HepG2 (cell line): Measurements from ENCODE around the gene KRT40. TPM values are rescaled to one million over a fixed set of nuclear protein-coding genes. Genes with fewer than 3 reads are reported as not detected.

Experiments
- ASH2L ChIP-seq: fragments of 300-600, 200-600 bp; sonication (generic); IDR thresholded peaks from 2 replicates; pipeline ENCODE4 v1.7.0; 2017; ENCODE audit warnings: low read depth, mild to moderate bottlenecking, moderate library complexity, mixed read lengths, low read length; ENCODE audit not compliant: insufficient read length
- ATF7 ChIP-seq, 2 experiments: fragments of 450-650 bp in 1 of 2; sonication (generic) in 1 of 2; formaldehyde crosslinking in 1 of 2; IDR thresholded peaks; 2 replicates each; pipeline versions ENCODE4 v1.4.0 to v1.6.1; 2016 to 2020; ENCODE audit warnings: antibody characterized with exemption in 1 of 2, mild to moderate bottlenecking in 1 of 2, missing genetic modification reagents in 1 of 2
- DDIT3 ChIP-seq: sonication (generic); formaldehyde crosslinking; IDR thresholded peaks from 2 replicates; pipeline ENCODE4 v1.4.0; 2020; ENCODE audit warnings: mild to moderate bottlenecking, missing genetic modification reagents
- ELF1 ChIP-seq: sonication (generic); formaldehyde crosslinking; IDR thresholded peaks from 2 replicates; pipeline ENCODE4 v1.4.0; 2020; ENCODE audit warnings: missing genetic modification reagents
- GABPB1 ChIP-seq: IDR thresholded peaks from 2 replicates; pipeline ENCODE4 v1.6.1; 2016; ENCODE audit warnings: mild to moderate bottlenecking, missing genetic modification reagents, moderate library complexity, missing compliant biosample characterization
- IKZF1 ChIP-seq: fragments of 450-650 bp; IDR thresholded peaks from 2 replicates; pipeline ENCODE4 v1.7.1; 2016
- KDM2A ChIP-seq: sonication (generic); formaldehyde crosslinking; IDR thresholded peaks from 2 replicates; pipeline ENCODE4 v1.4.0; 2020; ENCODE audit warnings: low read depth, missing genetic modification reagents, borderline replicate concordance
- MEIS1 ChIP-seq: sonication (generic); formaldehyde crosslinking; IDR thresholded peaks from 2 replicates; pipeline ENCODE4 v1.9.0; 2021; ENCODE audit warnings: mild to moderate bottlenecking, missing genetic modification reagents, moderate library complexity, borderline replicate concordance
- NBN ChIP-seq: fragments of 450-650 bp; conservative IDR thresholded peaks from 2 replicates; pipeline ENCODE4 v1.6.1; 2017
- PBX2 ChIP-seq: IDR thresholded peaks from 2 replicates; pipeline ENCODE4 v1.6.1; 2016; ENCODE audit warnings: control low read depth
- PHF20 ChIP-seq: sonication (generic); formaldehyde crosslinking; IDR thresholded peaks from 2 replicates; pipeline ENCODE4 v1.5.0; 2020; ENCODE audit warnings: mild to moderate bottlenecking, missing genetic modification reagents
- RFX1 ChIP-seq: fragments of 450-650 bp; IDR thresholded peaks from 2 replicates; pipeline ENCODE4 v1.6.1; 2017
- SIX4 ChIP-seq: sonication (generic); formaldehyde crosslinking; IDR thresholded peaks from 2 replicates; pipeline ENCODE4 v1.4.0; 2020; ENCODE audit warnings: missing genetic modification reagents
- SNAPC2 ChIP-seq: sonication (generic); formaldehyde crosslinking; IDR thresholded peaks from 2 replicates; pipeline ENCODE4 v1.8.1; 2022; ENCODE audit warnings: mild to moderate bottlenecking, missing genetic modification reagents
- UBTF ChIP-seq: sonication (generic); formaldehyde crosslinking; IDR thresholded peaks from 2 replicates; pipeline ENCODE4 v1.4.0; 2020; ENCODE audit warnings: mild to moderate bottlenecking, missing genetic modification reagents
- ZNF160 ChIP-seq: sonication (generic); formaldehyde crosslinking; IDR thresholded peaks from 2 replicates; pipeline ENCODE4 v1.8.0; 2022; ENCODE audit warnings: mild to moderate bottlenecking, inconsistent platforms, missing genetic modification reagents
- ZNF564 ChIP-seq: sonication (generic); formaldehyde crosslinking; IDR thresholded peaks from 2 replicates; pipeline ENCODE4 v1.8.1; 2023; ENCODE audit warnings: mild to moderate bottlenecking, missing genetic modification reagents
- ZNF574 ChIP-seq: sonication (generic); formaldehyde crosslinking; IDR thresholded peaks from 2 replicates; pipeline ENCODE4 v1.4.0; 2020; ENCODE audit warnings: missing genetic modification reagents
- ZNF652 ChIP-seq: IDR thresholded peaks from 2 replicates; pipeline ENCODE4 v1.6.1; 2016; ENCODE audit warnings: low read depth, borderline replicate concordance
- ZNF770 ChIP-seq: sonication (generic); formaldehyde crosslinking; IDR thresholded peaks from 2 replicates; pipeline ENCODE4 v1.5.0; 2020; ENCODE audit warnings: mild to moderate bottlenecking, missing genetic modification reagents
- ZNF773 ChIP-seq: sonication (generic); formaldehyde crosslinking; IDR thresholded peaks from 2 replicates; pipeline ENCODE4 v1.4.0; 2020; ENCODE audit warnings: missing genetic modification reagents, borderline replicate concordance
- polyA plus RNA-seq, 8 experiments: library from polyadenylated mRNA; depleted of rRNA in 3 of 8; stranded (reverse) in 7 of 8; unstranded in 1 of 8; fragments of >200 nt; fragmentation: Illumina TruSeq in 4 of 8; extraction: Trizol in 4 of 8; gene quantifications; 2 replicates each; pipeline versions ENCODE4 v1.2.1 to v1.2.3, GENCODE V29; 2011 to 2016; ENCODE audit warnings: low read depth in 4 of 8, missing spikeins in 1 of 8, mixed read lengths in 1 of 8; ENCODE audit not compliant: insufficient read depth in 1 of 8
- total RNA-seq, 5 experiments: library from RNA; depleted of rRNA; stranded (reverse); fragments of >200 nt; fragmentation: Illumina TruSeq; extraction: Trizol; gene quantifications; 2 replicates each; pipeline ENCODE4 v1.2.3, GENCODE V29; 2016; ENCODE audit warnings: low read depth in 1 of 5

Gene KRT40
- total and polyA plus RNA-seq, 2 of the 13 experiments (the other 11 are each of a cell fraction or from before 2014, with no cell fraction given) = not detected

- TF ChIP-seq ZNF773 (no peak), SIX4 (CRISPR knock-in tag) (peak; percentile 98), UBTF (CRISPR knock-in tag) (peak; percentile 66), PBX2 (CRISPR knock-in tag) (peak; percentile 82), NBN (no peak), IKZF1 (no peak), ZNF770 (no peak), PHF20 (no peak), SNAPC2 (CRISPR knock-in tag) (no peak), MEIS1 (CRISPR knock-in tag) (peak; percentile 98), ELF1 (CRISPR knock-in tag) (peak; percentile 62), ZNF564 (CRISPR knock-in tag) (no peak), RFX1 (no peak), ASH2L (peak; percentile 98), DDIT3 (CRISPR knock-in tag) (no peak), ZNF160 (0 out of 2 replicates have a peak, but pooled peaks have one; percentile 57), ATF7 (IDR thresholded peaks at IDR 0.05) (peak; percentile 91), ATF7 (CRISPR knock-in tag; IDR thresholded peaks at IDR 0.05) (peak; percentile 81; the same call in 1 of the 2 replicates), ZNF574 (CRISPR knock-in tag) (peak; percentile 63; the same call in 1 of the 2 replicates), GABPB1 (CRISPR knock-in tag) (peak; percentile 70), ZNF652 (CRISPR knock-in tag) (peak; percentile 80), KDM2A (peak; percentile 35; the same call in 1 of the 2 replicates)
Measured at GRCh38 chr17:40956401-40957254, 27.5 kb downstream of the KRT40 start (continued).
